ENCODE measurements around the gene LMBRD1.

GRCh38 chr6:69783108-69783507 is 13.7 kb downstream of the LMBRD1 start:
- TF ChIP-seq EZH2 (IDR thresholded peaks at IDR 0.05) (no peak), POLR2AphosphoS5 (IDR thresholded peaks at IDR 0.05; ENCODE audit: borderline replicate concordance, low read depth, low read length) (no peak)
